ENCODE data around the gene CBR3.

The CBR3 gene

DNA sequence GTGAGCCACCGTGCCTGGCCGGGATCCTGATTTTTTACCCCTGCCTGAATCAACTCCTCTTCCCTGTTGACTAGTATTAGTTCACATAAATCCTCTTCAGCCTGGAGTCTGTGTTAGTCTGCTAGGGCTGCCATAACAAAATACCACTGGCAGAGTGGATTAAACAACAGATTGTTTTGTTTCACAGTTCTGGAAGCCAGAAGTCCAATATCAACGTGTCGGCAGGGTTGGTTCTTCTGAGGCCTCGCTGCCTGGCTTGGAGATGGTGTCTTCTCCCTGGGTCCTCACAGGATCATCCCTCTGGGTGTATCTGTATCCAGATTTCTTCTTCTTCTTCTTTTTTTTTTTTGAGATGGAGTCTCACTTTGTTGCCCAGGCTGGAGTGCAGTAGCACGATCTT lies 39.9 kb downstream of the CBR3 start:
- DNase-seq (ENCODE audit: low read depth), result no peak
- no peak overlapping the region for H3K4me3 ChIP-seq (ENCODE audit: low read length)
- TF ChIP-seq, protein P1, sequence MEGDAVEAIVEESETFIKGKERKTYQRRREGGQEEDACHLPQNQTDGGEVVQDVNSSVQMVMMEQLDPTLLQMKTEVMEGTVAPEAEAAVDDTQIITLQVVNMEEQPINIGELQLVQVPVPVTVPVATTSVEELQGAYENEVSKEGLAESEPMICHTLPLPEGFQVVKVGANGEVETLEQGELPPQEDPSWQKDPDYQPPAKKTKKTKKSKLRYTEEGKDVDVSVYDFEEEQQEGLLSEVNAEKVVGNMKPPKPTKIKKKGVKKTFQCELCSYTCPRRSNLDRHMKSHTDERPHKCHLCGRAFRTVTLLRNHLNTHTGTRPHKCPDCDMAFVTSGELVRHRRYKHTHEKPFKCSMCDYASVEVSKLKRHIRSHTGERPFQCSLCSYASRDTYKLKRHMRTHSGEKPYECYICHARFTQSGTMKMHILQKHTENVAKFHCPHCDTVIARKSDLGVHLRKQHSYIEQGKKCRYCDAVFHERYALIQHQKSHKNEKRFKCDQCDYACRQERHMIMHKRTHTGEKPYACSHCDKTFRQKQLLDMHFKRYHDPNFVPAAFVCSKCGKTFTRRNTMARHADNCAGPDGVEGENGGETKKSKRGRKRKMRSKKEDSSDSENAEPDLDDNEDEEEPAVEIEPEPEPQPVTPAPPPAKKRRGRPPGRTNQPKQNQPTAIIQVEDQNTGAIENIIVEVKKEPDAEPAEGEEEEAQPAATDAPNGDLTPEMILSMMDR (IDR thresholded peaks at IDR 0.05; ENCODE audit: insufficient read depth, low read depth, low read length, missing control alignments), result no peak

DNA sequence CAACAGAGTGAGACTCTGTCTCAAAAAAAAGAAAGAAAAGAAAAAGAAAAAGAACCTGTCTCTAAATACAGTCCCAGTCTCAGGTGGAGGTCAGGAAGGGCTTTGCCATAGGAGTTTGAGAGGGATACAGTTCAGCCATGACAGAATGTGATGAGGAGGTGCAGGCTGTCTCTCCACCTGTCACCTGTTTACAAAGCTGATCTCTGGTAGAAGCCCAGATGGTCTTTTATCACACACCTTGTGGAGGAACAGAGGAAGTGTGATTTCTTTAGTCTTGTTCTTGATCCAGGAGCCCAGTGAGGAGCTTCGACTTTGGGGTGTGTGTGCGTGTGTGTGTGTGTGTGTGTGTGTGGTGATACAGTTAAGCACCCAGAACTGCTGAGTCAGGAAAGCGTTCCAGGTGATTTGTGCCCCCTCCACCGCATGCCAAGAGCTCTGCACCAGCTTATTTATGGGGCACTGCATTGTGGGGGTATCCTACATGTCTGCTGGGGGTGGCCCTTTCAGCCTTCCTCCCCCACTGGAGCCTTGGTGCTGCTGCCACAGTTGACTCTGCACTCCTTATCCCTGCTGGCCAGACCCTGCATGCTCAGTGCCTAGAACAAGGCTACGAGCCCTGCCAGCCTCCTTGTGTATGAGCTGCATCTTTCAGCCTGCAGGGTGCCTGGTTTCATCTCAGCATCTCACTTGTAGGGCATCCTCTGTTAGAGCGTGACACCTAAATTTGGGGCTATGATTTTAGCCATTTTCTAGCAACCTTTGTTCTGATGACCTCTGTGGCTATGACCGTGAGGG lies 41.1 kb downstream of the CBR3 start:
- H3K4me3 ChIP-seq (ENCODE audit: low read length), result no peak overlapping the region
- DNase-seq (ENCODE audit: low read depth), result no peak
- TF ChIP-seq, protein P1 (IDR thresholded peaks at IDR 0.05; ENCODE audit: insufficient read depth, low read depth, low read length, missing control alignments), result no peak

DNA sequence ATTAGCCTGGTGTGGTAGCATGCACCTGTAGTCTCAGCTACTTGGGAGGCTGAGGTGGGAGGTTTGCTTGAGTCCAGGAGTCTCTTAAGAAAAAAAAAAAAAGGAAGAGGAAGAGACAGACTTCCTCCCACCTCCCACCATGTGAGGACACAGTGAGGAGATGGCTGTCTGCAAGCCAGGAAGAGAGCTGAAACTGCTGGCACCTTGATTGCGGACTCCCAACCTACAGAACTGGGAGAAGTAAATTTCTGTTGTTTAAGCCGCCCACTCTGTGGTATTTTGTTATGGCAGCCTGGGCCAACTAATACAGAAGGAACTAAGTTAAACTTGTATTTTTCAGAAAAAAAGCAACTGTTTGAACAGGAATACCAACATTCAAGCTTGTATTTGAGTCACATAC lies 43.5 kb downstream of the CBR3 start:
- no peak for DNase-seq (ENCODE audit: low read depth)
- TF ChIP-seq, protein P1 (IDR thresholded peaks at IDR 0.05; ENCODE audit: insufficient read depth, low read depth, low read length, missing control alignments), result no peak
- H3K4me3 ChIP-seq (ENCODE audit: low read length), result no peak overlapping the region

DNA sequence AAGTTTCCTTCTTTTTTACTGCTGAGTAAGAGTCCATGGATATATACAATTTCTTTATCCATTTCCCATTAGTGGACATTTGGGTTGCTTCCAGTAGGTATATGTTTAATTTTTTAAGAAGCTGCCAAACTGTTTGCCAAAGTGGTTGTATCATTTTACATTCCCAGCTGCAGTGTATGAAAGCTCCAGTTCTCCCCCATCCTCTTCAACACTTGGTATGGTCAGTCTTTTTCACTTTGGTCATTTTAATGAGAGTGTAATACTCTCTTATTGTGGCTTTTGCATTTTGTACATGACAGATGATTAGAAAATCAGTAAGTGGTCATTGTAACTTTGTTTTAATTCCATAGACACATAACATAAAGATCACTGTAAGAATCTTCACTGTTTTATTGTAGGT lies 44.3 kb downstream of the CBR3 start:
- no peak overlapping the region for H3K4me3 ChIP-seq (ENCODE audit: low read length)
- TF ChIP-seq, protein P1 (IDR thresholded peaks at IDR 0.05; ENCODE audit: insufficient read depth, low read depth, low read length, missing control alignments), result no peak
- DNase-seq (ENCODE audit: low read depth), result no peak

DNA sequence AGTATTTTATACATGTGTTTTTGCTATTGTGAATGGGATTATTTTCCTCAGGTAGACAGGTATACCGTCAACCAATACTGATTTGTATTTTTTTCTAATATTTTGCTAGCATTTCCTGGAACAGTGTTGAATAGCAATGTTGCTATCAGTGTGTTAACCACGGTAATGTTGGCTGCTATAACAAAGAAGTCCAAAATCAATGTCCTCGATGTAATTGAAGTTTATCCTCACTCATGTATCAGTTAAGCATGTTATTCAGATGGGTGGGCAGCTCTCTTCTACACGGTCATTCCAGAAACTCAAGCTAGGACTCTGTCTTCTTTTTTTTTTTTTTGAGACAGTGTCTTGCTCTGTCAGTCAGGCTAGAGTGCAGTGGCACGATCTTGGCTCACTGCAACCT lies 46.1 kb downstream of the CBR3 start:
- TF ChIP-seq, protein P1 (IDR thresholded peaks at IDR 0.05; ENCODE audit: insufficient read depth, low read depth, low read length, missing control alignments), result no peak
- H3K4me3 ChIP-seq (ENCODE audit: low read length), result no peak overlapping the region
- no peak for DNase-seq (ENCODE audit: low read depth)

DNA sequence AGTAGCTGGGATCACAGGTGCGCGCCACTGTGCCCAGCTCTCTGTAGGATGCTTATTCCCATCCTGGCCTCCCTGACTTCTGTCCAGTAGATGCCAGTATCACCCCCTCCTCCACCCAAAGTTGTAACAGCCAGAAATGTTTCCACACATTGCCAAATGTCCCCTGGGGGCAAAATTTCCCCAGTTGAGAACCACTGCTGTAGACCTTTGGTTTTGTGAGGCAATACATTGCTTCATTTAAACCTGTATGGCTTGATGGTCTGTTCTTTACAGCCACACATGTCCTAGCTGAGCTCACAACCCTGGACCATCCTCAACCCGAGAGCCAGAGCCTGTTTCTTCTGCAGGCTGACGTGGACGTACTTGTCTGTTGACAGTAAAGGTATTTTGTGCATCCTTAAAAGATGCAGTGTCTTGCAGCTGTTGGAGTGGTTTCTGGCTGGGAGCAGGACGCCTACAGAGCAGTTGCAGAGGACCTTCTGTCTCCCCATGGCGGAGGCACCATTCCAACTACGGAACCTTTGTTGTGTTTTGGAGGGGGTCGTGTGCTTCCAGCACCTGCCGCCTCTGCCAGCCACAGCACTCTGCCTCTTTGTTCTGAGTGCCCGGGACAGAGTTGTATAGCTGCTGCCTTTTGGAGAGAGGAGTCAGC lies 48.4 kb downstream of the CBR3 start:
- peak; percentile 45 for DNase-seq (ENCODE audit: low read depth)
- TF ChIP-seq, protein P1 (IDR thresholded peaks at IDR 0.05; ENCODE audit: insufficient read depth, low read depth, low read length, missing control alignments), result no peak
- no peak overlapping the region for H3K4me3 ChIP-seq (ENCODE audit: low read length)

Measured in epithelial cell of esophagus (primary cell).